Suprapubic skin (tissue), 4 donors: ENCODE measurements around the gene C1orf35.

Experiments
- POLR2A ChIP-seq, 2 donors: fragments of 450-650 bp; IDR thresholded peaks; one replicate each; pipeline ENCODE4 v1.6.1; 2017; ENCODE audit warnings: antibody characterized with exemption in 2 of 2, mild to moderate bottlenecking in 2 of 2, moderate library complexity in 2 of 2
- POLR2AphosphoS5 ChIP-seq, 3 donors: sonication (generic); formaldehyde crosslinking; IDR thresholded peaks; one replicate each; pipeline ENCODE4 v1.6.1; 2017; ENCODE audit warnings: antibody characterized with exemption in 3 of 3
- TF ChIP-seq, protein P1 (sequence below), 2 donors: fragments of 200-600 bp in 1 of 2; fragments of 450-650 bp in 1 of 2; sonication (generic) in 1 of 2; IDR thresholded peaks; one replicate each; pipeline ENCODE4 v1.5.1; 2016 to 2019; ENCODE audit warnings: antibody characterized with exemption in 2 of 2, mild to moderate bottlenecking in 1 of 2, moderate library complexity in 1 of 2

DNA sequence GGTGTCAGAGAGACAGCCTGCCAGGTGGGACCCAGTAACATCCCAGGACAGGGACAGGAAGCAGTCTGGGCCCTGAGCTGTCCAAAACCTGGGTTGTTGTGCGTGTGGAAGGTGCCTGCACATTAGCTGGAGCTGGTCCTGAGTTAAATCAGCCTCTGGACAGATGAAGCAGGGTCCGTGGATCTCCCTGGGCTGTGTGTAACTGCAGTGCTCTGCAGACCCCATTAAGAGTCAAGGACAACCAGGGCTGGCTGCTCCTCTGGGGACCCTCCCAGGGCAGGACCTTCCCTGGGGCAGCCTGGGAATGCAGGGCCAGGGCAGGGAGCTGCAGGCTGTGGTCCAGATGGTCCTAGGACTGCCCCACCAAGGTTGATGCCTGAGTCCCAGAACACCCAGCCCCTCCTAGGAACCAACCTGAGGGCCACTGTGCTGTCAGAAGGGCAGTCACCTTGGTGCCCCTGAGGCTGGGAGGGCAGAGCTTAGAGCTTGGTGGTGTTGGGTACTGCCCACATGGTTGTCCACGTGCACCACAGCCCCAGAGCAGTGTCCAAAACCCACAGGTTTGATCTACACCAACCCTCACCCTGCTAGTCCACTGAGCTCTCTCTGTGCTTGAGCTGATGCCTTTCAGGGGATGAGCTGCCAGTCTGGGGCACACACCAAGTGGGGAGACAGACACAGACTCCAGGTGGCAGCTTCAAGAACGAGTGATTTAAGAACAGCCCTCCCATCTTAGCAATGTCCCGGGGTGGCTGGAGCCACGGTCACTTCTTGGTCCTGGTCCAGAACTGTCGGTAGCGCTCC is 3.1 kb upstream of the C1orf35 start:
- TF ChIP-seq, protein P1, sequence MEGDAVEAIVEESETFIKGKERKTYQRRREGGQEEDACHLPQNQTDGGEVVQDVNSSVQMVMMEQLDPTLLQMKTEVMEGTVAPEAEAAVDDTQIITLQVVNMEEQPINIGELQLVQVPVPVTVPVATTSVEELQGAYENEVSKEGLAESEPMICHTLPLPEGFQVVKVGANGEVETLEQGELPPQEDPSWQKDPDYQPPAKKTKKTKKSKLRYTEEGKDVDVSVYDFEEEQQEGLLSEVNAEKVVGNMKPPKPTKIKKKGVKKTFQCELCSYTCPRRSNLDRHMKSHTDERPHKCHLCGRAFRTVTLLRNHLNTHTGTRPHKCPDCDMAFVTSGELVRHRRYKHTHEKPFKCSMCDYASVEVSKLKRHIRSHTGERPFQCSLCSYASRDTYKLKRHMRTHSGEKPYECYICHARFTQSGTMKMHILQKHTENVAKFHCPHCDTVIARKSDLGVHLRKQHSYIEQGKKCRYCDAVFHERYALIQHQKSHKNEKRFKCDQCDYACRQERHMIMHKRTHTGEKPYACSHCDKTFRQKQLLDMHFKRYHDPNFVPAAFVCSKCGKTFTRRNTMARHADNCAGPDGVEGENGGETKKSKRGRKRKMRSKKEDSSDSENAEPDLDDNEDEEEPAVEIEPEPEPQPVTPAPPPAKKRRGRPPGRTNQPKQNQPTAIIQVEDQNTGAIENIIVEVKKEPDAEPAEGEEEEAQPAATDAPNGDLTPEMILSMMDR (IDR thresholded peaks at IDR 0.05), result no peak
- TF ChIP-seq POLR2A (IDR thresholded peaks at IDR 0.05) (no peak), POLR2AphosphoS5 (IDR thresholded peaks at IDR 0.05) (no peak)
